AG10803 (cell line): ENCODE data around the gene MRAP.

ENCODE experiments used
- DNase-seq: peaks from one replicate; pipeline ENCODE4 v3.0.0; 2010; ENCODE audit warnings: low read depth
- H3K4me3 ChIP-seq: 2 replicates; pipeline ENCODE4 v1.5.1; 2011; ENCODE audit warnings: mild to moderate bottlenecking, low read length, control low read depth
- CTCF ChIP-seq: conservative IDR thresholded peaks from 2 replicates; pipeline ENCODE4 v1.5.1; 2011; ENCODE audit warnings: mild to moderate bottlenecking, low read length, control low read depth, inconsistent platforms

The MRAP gene

GRCh38 chr21:32298658-32299081 lies at the start of gene MRAP:
MRAP (plus strand) TSS chr21:32298855; CDS start chr21:32298972, 117 bp downstream.
- no peak for DNase-seq
- no peak within 1 kb of the TSS for H3K4me3 ChIP-seq
- no peak for TF ChIP-seq CTCF

- no peak overlapping the region for H3K4me3 ChIP-seq
- no peak for DNase-seq
- TF ChIP-seq CTCF, result no peak
Measured at GRCh38 chr21:32249511-32250280, 49.0 kb upstream of the MRAP start.

- DNase-seq, result no peak
- no peak overlapping the region for H3K4me3 ChIP-seq
- no peak for TF ChIP-seq CTCF
Measured at GRCh38 chr21:32252136-32252535, 46.5 kb upstream of the MRAP start.

GRCh38 chr21:32253215-32253641 lies 45.4 kb upstream of the MRAP start:
- DNase-seq, result peak; percentile 83
- H3K4me3 ChIP-seq, result no peak overlapping the region
- no peak for TF ChIP-seq CTCF

GRCh38 chr21:32256251-32256650 lies 42.4 kb upstream of the MRAP start:
- no peak for TF ChIP-seq CTCF
- DNase-seq, result no peak
- no peak overlapping the region for H3K4me3 ChIP-seq

GRCh38 chr21:32256873-32257620 lies 41.6 kb upstream of the MRAP start:
- TF ChIP-seq CTCF, result no peak
- peak; percentile 93 for DNase-seq
- no peak overlapping the region; the same call in 1 of the 2 replicates for H3K4me3 ChIP-seq
